ENCODE measurements around the gene NSUN7.

The NSUN7 gene

DNA sequence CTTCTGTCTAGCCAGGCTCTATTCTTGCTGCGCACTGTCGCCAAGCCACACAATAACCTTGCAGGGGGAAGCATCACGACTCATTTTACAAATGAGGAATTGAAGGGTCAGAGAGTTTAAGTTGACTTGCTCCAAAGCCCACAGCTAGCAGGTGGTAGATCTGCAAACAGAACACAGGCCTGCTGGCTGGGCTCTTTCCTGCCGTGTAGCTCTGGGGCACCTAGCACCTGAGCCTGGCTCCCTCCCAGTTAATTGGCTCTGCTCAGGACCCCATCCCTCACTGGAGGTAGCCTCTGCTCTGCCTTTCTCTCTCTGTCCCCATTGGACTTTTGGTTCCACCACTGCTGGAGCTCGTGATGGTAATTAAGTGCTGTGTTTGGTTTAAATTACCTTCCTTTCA, 98.5 kb downstream of the NSUN7 start:
- peak overlapping the region; percentile 14 for H3K27ac ChIP-seq (replicated peaks; ENCODE audit: low read length)
- no peak for DNase-seq (ENCODE audit: low spot score)

DNA sequence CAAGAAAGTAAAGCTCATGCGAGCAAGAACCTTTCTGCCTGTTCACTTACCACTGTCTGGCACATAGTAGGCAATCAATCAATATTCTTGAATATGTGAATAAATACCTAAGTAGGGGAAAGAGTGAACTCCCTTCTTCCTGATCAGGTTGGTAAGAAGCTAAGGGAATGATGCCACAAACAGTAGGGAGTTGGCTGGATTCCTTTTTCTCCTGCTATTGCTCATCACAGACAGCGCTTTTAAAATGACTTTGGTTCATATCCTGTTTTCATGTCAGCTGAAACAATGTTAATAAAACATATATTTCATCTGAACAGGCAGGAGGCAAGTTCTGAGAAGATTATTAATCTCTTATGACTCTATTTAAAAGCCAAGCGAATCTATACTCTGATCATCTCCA, 99.2 kb downstream of the NSUN7 start:
- Histone ChIP-seq H3K4me1 (ENCODE audit: control insufficient read depth in 2 of 2, insufficient read depth in 1 of 2, low read depth in 1 of 2, low read length in 2 of 2) (peaks cover 7 to 13% of the 10 kb centered on the region in 2 donors), H3K9ac (ENCODE audit: low read depth, low read length, poor library complexity) (no peak overlapping the region), H3K27ac (replicated peaks; ENCODE audit: low read length) (no peak overlapping the region), H3K27me3 (ENCODE audit: control insufficient read depth in 3 of 3, insufficient read depth in 3 of 3, low read depth in 1 of 3, low read length in 3 of 3) (no peaks in the 10 kb centered on the region), H3K14ac (ENCODE audit: low read length) (no peak overlapping the region), H3K23ac (ENCODE audit: low read depth, low read length, poor library complexity) (no peak overlapping the region), H4K91ac (ENCODE audit: low read depth, low read length, poor library complexity) (no peak overlapping the region), H4K8ac (ENCODE audit: low read depth, low read length) (no peak overlapping the region), H3K79me1 (ENCODE audit: low read depth, low read length) (peaks cover under 1% of the 10 kb centered on the region), H3K4me3 (ENCODE audit: low read length in 2 of 2) (no peak overlapping the region), H2AFZ (ENCODE audit: low read length) (no peak overlapping the region), H3K36me3 (replicated peaks in 1 of 2; ENCODE audit: control insufficient read depth in 2 of 2, insufficient read depth in 2 of 2, low read length in 2 of 2) (peaks cover 3 to 11% of the 10 kb centered on the region in 2 donors), H2BK15ac (ENCODE audit: low read length) (no peak overlapping the region), H2BK5ac (ENCODE audit: low read length) (no peak overlapping the region), H2BK12ac (ENCODE audit: low read length) (no peak overlapping the region), H3K4ac (ENCODE audit: low read length) (no peak overlapping the region), H3K4me2 (ENCODE audit: insufficient read depth, low read length, poor library complexity, severe bottlenecking) (no peak overlapping the region), H3K18ac (ENCODE audit: low read length) (no peak overlapping the region), H3K9me3 (replicated peaks in 1 of 2; ENCODE audit: control insufficient read depth in 2 of 2, insufficient read depth in 1 of 2, low read depth in 1 of 2, low read length in 2 of 2) (no peaks in the 10 kb centered on the region), H2AK5ac (ENCODE audit: low read depth, low read length) (no peak overlapping the region), H2BK120ac (ENCODE audit: low read depth, low read length) (no peak overlapping the region)
- no peak for DNase-seq (ENCODE audit: low spot score)
- whole genome bisulfite sequencing, 2 donors (ENCODE audit: extremely low coverage in 2 of 2, insufficient read length in 2 of 2, insufficient replicate concordance in 1 of 2) = no CpG with 5 or more reads among the region's 3 CpGs

More for the DNA sequence above, 98.5 kb downstream of the NSUN7 start:
- Histone ChIP-seq H3K14ac (ENCODE audit: low read length) (no peak overlapping the region), H3K9ac (ENCODE audit: low read depth, low read length, poor library complexity) (no peak overlapping the region), H3K9me3 (replicated peaks in 1 of 2; ENCODE audit: control insufficient read depth in 2 of 2, insufficient read depth in 1 of 2, low read depth in 1 of 2, low read length in 2 of 2) (no peaks in the 10 kb centered on the region), H3K18ac (ENCODE audit: low read length) (no peak overlapping the region), H3K4me1 (ENCODE audit: control insufficient read depth in 2 of 2, insufficient read depth in 1 of 2, low read depth in 1 of 2, low read length in 2 of 2) (peaks cover 7 to 15% of the 10 kb centered on the region in 2 donors), H2BK5ac (ENCODE audit: low read length) (no peak overlapping the region), H2AK5ac (ENCODE audit: low read depth, low read length) (no peak overlapping the region), H4K8ac (ENCODE audit: low read depth, low read length) (no peak overlapping the region), H3K4me2 (ENCODE audit: insufficient read depth, low read length, poor library complexity, severe bottlenecking) (no peak overlapping the region), H4K91ac (ENCODE audit: low read depth, low read length, poor library complexity) (no peak overlapping the region), H2BK15ac (ENCODE audit: low read length) (no peak overlapping the region), H3K4me3 (ENCODE audit: low read length in 2 of 2) (no peak overlapping the region), H3K27me3 (ENCODE audit: control insufficient read depth in 3 of 3, insufficient read depth in 3 of 3, low read depth in 1 of 3, low read length in 3 of 3) (no peaks in the 10 kb centered on the region), H3K36me3 (replicated peaks in 1 of 2; ENCODE audit: control insufficient read depth in 2 of 2, insufficient read depth in 2 of 2, low read length in 2 of 2) (peaks cover 0 to 6% of the 10 kb centered on the region in 2 donors), H3K4ac (ENCODE audit: low read length) (no peak overlapping the region), H2BK120ac (ENCODE audit: low read depth, low read length) (no peak overlapping the region), H2BK12ac (ENCODE audit: low read length) (no peak overlapping the region), H2AFZ (ENCODE audit: low read length) (no peak overlapping the region), H3K23ac (ENCODE audit: low read depth, low read length, poor library complexity) (no peak overlapping the region), H3K79me1 (ENCODE audit: low read depth, low read length) (peaks cover 3% of the 10 kb centered on the region)
- no CpG with 5 or more reads among the region's 5 CpGs for WGBS, 2 donors (ENCODE audit: extremely low coverage in 2 of 2, insufficient read length in 2 of 2, insufficient replicate concordance in 1 of 2)

- no peak overlapping the region for H3K4me3 ChIP-seq (ENCODE audit: low read length in 2 of 2)
- H3K9me3 ChIP-seq (replicated peaks in 1 of 2; ENCODE audit: control insufficient read depth in 2 of 2, insufficient read depth in 1 of 2, low read depth in 1 of 2, low read length in 2 of 2) = no peaks in the 10 kb centered on the region
- H2BK15ac ChIP-seq (ENCODE audit: low read length) = no peak overlapping the region
- H2BK5ac ChIP-seq (ENCODE audit: low read length) = no peak overlapping the region
- no peak overlapping the region for H3K4me2 ChIP-seq (ENCODE audit: insufficient read depth, low read length, poor library complexity, severe bottlenecking)
- no peak for DNase-seq (ENCODE audit: low spot score)
- no peak overlapping the region for H4K8ac ChIP-seq (ENCODE audit: low read depth, low read length)
- H3K18ac ChIP-seq (ENCODE audit: low read length) = no peak overlapping the region
- no peak overlapping the region for H2BK12ac ChIP-seq (ENCODE audit: low read length)
- no peaks in the 10 kb centered on the region for H3K79me1 ChIP-seq (ENCODE audit: low read depth, low read length)
- no peak overlapping the region for H3K9ac ChIP-seq (ENCODE audit: low read depth, low read length, poor library complexity)
- no peaks in the 10 kb centered on the region for H3K27me3 ChIP-seq (ENCODE audit: control insufficient read depth in 3 of 3, insufficient read depth in 3 of 3, low read depth in 1 of 3, low read length in 3 of 3)
- no peak overlapping the region for H2BK120ac ChIP-seq (ENCODE audit: low read depth, low read length)
- no peak overlapping the region for H3K14ac ChIP-seq (ENCODE audit: low read length)
- no peak overlapping the region for H2AK5ac ChIP-seq (ENCODE audit: low read depth, low read length)
- peaks cover 6 to 15% of the 10 kb centered on the region in 2 donors for H3K36me3 ChIP-seq (replicated peaks in 1 of 2; ENCODE audit: control insufficient read depth in 2 of 2, insufficient read depth in 2 of 2, low read length in 2 of 2)
- no peak overlapping the region for H2AFZ ChIP-seq (ENCODE audit: low read length)
- no peak overlapping the region for H4K91ac ChIP-seq (ENCODE audit: low read depth, low read length, poor library complexity)
- WGBS, 2 donors (ENCODE audit: extremely low coverage in 2 of 2, insufficient read length in 2 of 2, insufficient replicate concordance in 1 of 2) = no CpG with 5 or more reads among the region's 4 CpGs
- no peak overlapping the region for H3K23ac ChIP-seq (ENCODE audit: low read depth, low read length, poor library complexity)
- H3K4me1 ChIP-seq (ENCODE audit: control insufficient read depth in 2 of 2, insufficient read depth in 1 of 2, low read depth in 1 of 2, low read length in 2 of 2) = peaks cover 7 to 16% of the 10 kb centered on the region in 2 donors
- H3K4ac ChIP-seq (ENCODE audit: low read length) = no peak overlapping the region
- H3K27ac ChIP-seq (replicated peaks; ENCODE audit: low read length) = no peak overlapping the region
Observed at GRCh38 chr4:40850496-40850895, 100.7 kb downstream of the NSUN7 start.

- Histone ChIP-seq H3K27me3 (ENCODE audit: control insufficient read depth in 3 of 3, insufficient read depth in 3 of 3, low read depth in 1 of 3, low read length in 3 of 3) (peaks cover 0 to 6% (median 0%) of the 10 kb centered on the region in 3 experiments), H4K8ac (ENCODE audit: low read depth, low read length) (no peak overlapping the region), H3K23ac (ENCODE audit: low read depth, low read length, poor library complexity) (peak overlapping the region; percentile 77), H3K4me1 (ENCODE audit: control insufficient read depth in 2 of 2, insufficient read depth in 1 of 2, low read depth in 1 of 2, low read length in 2 of 2) (peaks cover 0 to 3% of the 10 kb centered on the region in 2 donors), H3K9ac (ENCODE audit: low read depth, low read length, poor library complexity) (peak overlapping the region; percentile 97), H3K4me2 (ENCODE audit: insufficient read depth, low read length, poor library complexity, severe bottlenecking) (peak overlapping the region; percentile 74), H2BK12ac (ENCODE audit: low read length) (no peak overlapping the region), H4K91ac (ENCODE audit: low read depth, low read length, poor library complexity) (no peak overlapping the region), H3K4me3 (ENCODE audit: low read length in 2 of 2) (peak overlapping the region; percentile 90 to 96), H3K79me1 (ENCODE audit: low read depth, low read length) (peaks cover 2% of the 10 kb centered on the region), H2BK15ac (ENCODE audit: low read length) (peak overlapping the region; percentile 83), H3K36me3 (replicated peaks in 1 of 2; ENCODE audit: control insufficient read depth in 2 of 2, insufficient read depth in 2 of 2, low read length in 2 of 2) (peaks cover 8 to 15% of the 10 kb centered on the region in 2 donors), H3K27ac (replicated peaks; ENCODE audit: low read length) (peak overlapping the region; percentile 25), H2BK5ac (ENCODE audit: low read length) (peak overlapping the region; percentile 92), H2BK120ac (ENCODE audit: low read depth, low read length) (peak overlapping the region; percentile 85), H2AFZ (ENCODE audit: low read length) (peak overlapping the region; percentile 99), H3K14ac (ENCODE audit: low read length) (peak overlapping the region; percentile 97), H2AK5ac (ENCODE audit: low read depth, low read length) (peak overlapping the region; percentile 78), H3K18ac (ENCODE audit: low read length) (peak overlapping the region; percentile 100), H3K4ac (ENCODE audit: low read length) (peak overlapping the region; percentile 8), H3K9me3 (replicated peaks in 1 of 2; ENCODE audit: control insufficient read depth in 2 of 2, insufficient read depth in 1 of 2, low read depth in 1 of 2, low read length in 2 of 2) (no peaks in the 10 kb centered on the region)
- WGBS, 2 donors (ENCODE audit: extremely low coverage in 2 of 2, insufficient read length in 2 of 2, insufficient replicate concordance in 1 of 2) = no CpG with 5 or more reads among the region's 16 CpGs
- no peak for DNase-seq (ENCODE audit: low spot score)
Observed at GRCh38 chr4:40856277-40856839, 106.6 kb downstream of the NSUN7 start.
